WTC11 (cell line): ENCODE data around the gene OR5A1. TPM values are rescaled to one million over a fixed set of nuclear protein-coding genes. Genes with fewer than 3 reads are reported as not detected.

Experiments used
- ATAC-seq: fragments of 200-7000 bp; cut with Tn5 transposase; 2 replicates; pipeline ENCODE4 v1.10.0; 2021; ENCODE audit warnings: mild to moderate bottlenecking, moderate library complexity
- CTCF ChIA-PET: fragments of 300-600 bp; sonication (Branson Sonifier 250); formaldehyde crosslinking; loops from one replicate; lab custom pipeline; 2021; ENCODE audit warnings: antibody characterized with exemption; lab: Charles Lee
- POLR2A ChIA-PET: fragments of 350-600 bp; sonication (Branson Sonifier 250); formaldehyde crosslinking; loops from one replicate; lab custom pipeline; 2021; ENCODE audit warnings: antibody characterized with exemption; lab: Charles Lee
- DNase-seq: peaks from one replicate; pipeline ENCODE4 v3.0.0; 2021; ENCODE audit warnings: low spot score
- H3K27ac Mint-ChIP-seq: 2 replicates; pipeline ENCODE4 v1.8.0; 2021; ENCODE audit warnings: mixed read lengths
- H3K27me3 Mint-ChIP-seq: 2 replicates; pipeline ENCODE4 v1.8.0; 2021; ENCODE audit warnings: low read depth, mild to moderate bottlenecking, moderate library complexity, mixed read lengths
- H3K36me3 Mint-ChIP-seq: 2 replicates; pipeline ENCODE4 v1.8.0; 2021; ENCODE audit warnings: mixed read lengths
- H3K4me1 Mint-ChIP-seq: 2 replicates; pipeline ENCODE4 v1.8.0; 2022; ENCODE audit warnings: mixed read lengths
- H3K4me3 Mint-ChIP-seq: 2 replicates; pipeline ENCODE4 v1.8.0; 2021; ENCODE audit warnings: mild to moderate bottlenecking, moderate library complexity, mixed read lengths
- H3K9me3 Mint-ChIP-seq: 2 replicates; pipeline ENCODE4 v1.8.0; 2021; ENCODE audit warnings: mixed read lengths
- AR ChIP-seq: fragments of 250-450 bp; sonication (Bioruptor Pico); IDR thresholded peaks from 2 replicates; pipeline ENCODE4 v1.9.0; 2021; ENCODE audit warnings: mild to moderate bottlenecking
- ARID4B ChIP-seq: sonication (generic); formaldehyde crosslinking; IDR thresholded peaks from 2 replicates; pipeline ENCODE4 v1.8.0; 2023; ENCODE audit warnings: missing genetic modification reagents, mild to moderate bottlenecking, borderline replicate concordance
- EMX1 ChIP-seq: fragments of 250-450 bp; sonication (Bioruptor Pico); IDR thresholded peaks from 2 replicates; pipeline ENCODE4 v1.8.0; 2021; ENCODE audit warnings: mild to moderate bottlenecking
- FOXK1 ChIP-seq: sonication (generic); formaldehyde crosslinking; IDR thresholded peaks from 2 replicates; pipeline ENCODE4 v1.8.0; 2022; ENCODE audit warnings: mild to moderate bottlenecking, moderate library complexity, missing genetic modification reagents
- JUN ChIP-seq: sonication (generic); formaldehyde crosslinking; IDR thresholded peaks from 2 replicates; pipeline ENCODE4 v1.8.0; 2023; ENCODE audit warnings: mild to moderate bottlenecking, missing genetic modification reagents
- MLX ChIP-seq: sonication (generic); formaldehyde crosslinking; IDR thresholded peaks from 2 replicates; pipeline ENCODE4 v1.8.1; 2023; ENCODE audit warnings: mild to moderate bottlenecking, missing genetic modification reagents, moderate library complexity
- MXD4 ChIP-seq: fragments of 250-450 bp; sonication (Bioruptor Pico); IDR thresholded peaks from 2 replicates; pipeline ENCODE4 v1.8.0; 2021; ENCODE audit warnings: mild to moderate bottlenecking, moderate library complexity, borderline replicate concordance
- NFATC4 ChIP-seq: fragments of 250-450 bp; sonication (Bioruptor Pico); IDR thresholded peaks from 2 replicates; pipeline ENCODE4 v1.9.0; 2021; ENCODE audit warnings: mild to moderate bottlenecking
- NR3C1 ChIP-seq: sonication (generic); formaldehyde crosslinking; conservative IDR thresholded peaks from 2 replicates; pipeline ENCODE4 v1.8.1; 2023; ENCODE audit warnings: low read depth, mild to moderate bottlenecking, missing genetic modification reagents
- PRRX2 ChIP-seq: fragments of 250-450 bp; sonication (Bioruptor Pico); IDR thresholded peaks from 2 replicates; pipeline ENCODE4 v1.8.0; 2021; ENCODE audit warnings: mild to moderate bottlenecking
- SOX15 ChIP-seq: fragments of 250-450 bp; sonication (Bioruptor Pico); IDR thresholded peaks from 2 replicates; pipeline ENCODE4 v1.9.0; 2021; ENCODE audit warnings: mild to moderate bottlenecking
- TEAD4 ChIP-seq: sonication (generic); formaldehyde crosslinking; IDR thresholded peaks from 2 replicates; pipeline ENCODE4 v1.8.0; 2022; ENCODE audit warnings: mild to moderate bottlenecking, missing genetic modification reagents
- ZBTB43 ChIP-seq: sonication (generic); formaldehyde crosslinking; IDR thresholded peaks from 2 replicates; pipeline ENCODE4 v1.8.1; 2023; ENCODE audit warnings: mild to moderate bottlenecking, missing genetic modification reagents
- ZNF317 ChIP-seq: sonication (generic); formaldehyde crosslinking; IDR thresholded peaks from 2 replicates; pipeline ENCODE4 v1.8.1; 2023; ENCODE audit warnings: low read depth, mild to moderate bottlenecking, moderate library complexity, missing genetic modification reagents, borderline replicate concordance
- ZNF512 ChIP-seq: sonication (generic); formaldehyde crosslinking; IDR thresholded peaks from 2 replicates; pipeline ENCODE4 v1.8.1; 2022; ENCODE audit warnings: missing genetic modification reagents, borderline replicate concordance
- total RNA-seq: library from RNA; stranded (reverse); gene quantifications from 3 replicates; pipeline ENCODE4 v1.2.3, GENCODE V29; 2021

The OR5A1 gene
- total RNA-seq, 1 experiment from 2014 or later = not detected

GRCh38 chr11:59417023-59417422 lies 19.2 kb upstream of the OR5A1 start (continued):
- no peak for TF ChIP-seq ARID4B (CRISPR knock-in tag)
- no peak for TF ChIP-seq AR (CRISPR knock-in tag)
- no peak for TF ChIP-seq SOX15 (CRISPR knock-in tag)
- TF ChIP-seq ZNF512 (CRISPR knock-in tag) = no peak

- Mint-ChIP-seq H3K27me3 (no peaks in the 10 kb centered on the region), H3K9me3 (peaks cover 31% of the 10 kb centered on the region), H3K27ac (no peak overlapping the region), H3K4me1 (no peaks in the 10 kb centered on the region), H3K4me3 (no peak overlapping the region), H3K36me3 (no peaks in the 10 kb centered on the region)
- CTCF ChIA-PET = interaction anchor here (0.7 to 1.0 kb wide), 2 partner anchors 232 to 247 kb away, joined by 3 to 4 read pairs; partner anchors contain the start of gene DTX4
- DNase-seq (no peak), ATAC-seq (no peak)
- no peak for TF ChIP-seq JUN (CRISPR knock-in tag)
- TF ChIP-seq TEAD4 (CRISPR knock-in tag) = no peak
- no peak for TF ChIP-seq ZNF317 (CRISPR knock-in tag)
- no peak for TF ChIP-seq MLX (CRISPR knock-in tag)
- no peak for TF ChIP-seq ZBTB43 (CRISPR knock-in tag)
- TF ChIP-seq FOXK1 (CRISPR knock-in tag) = no peak
- no peak for TF ChIP-seq NR3C1
- TF ChIP-seq MXD4 (CRISPR knock-in tag) = no peak
- TF ChIP-seq AR (CRISPR knock-in tag) = no peak
- TF ChIP-seq ARID4B (CRISPR knock-in tag) = no peak
- TF ChIP-seq NFATC4 (CRISPR knock-in tag) = no peak
- TF ChIP-seq ZNF512 (CRISPR knock-in tag) = no peak
- no peak for TF ChIP-seq PRRX2 (CRISPR knock-in tag)
- no peak for TF ChIP-seq EMX1 (CRISPR knock-in tag)
- POLR2A ChIA-PET = no interaction called here
Measured at GRCh38 chr11:59418156-59418555, 18.1 kb upstream of the OR5A1 start.
